Esophagus squamous epithelium (tissue), 4 donors: ENCODE measurements around the gene FMR1NB.

ENCODE experiments used
- CTCF ChIP-seq, 6 experiments: fragments of 450-650 bp in 4 of 6; fragments of 200-600 bp in 2 of 6; sonication (generic) in 2 of 6; IDR thresholded peaks; one replicate each; pipeline ENCODE4 v1.5.1; 2016 to 2019; ENCODE audit warnings: antibody characterized with exemption in 6 of 6, mild to moderate bottlenecking in 4 of 6, moderate library complexity in 4 of 6
- POLR2A ChIP-seq, 4 donors: fragments of 450-650 bp; IDR thresholded peaks; one replicate each; pipeline ENCODE4 v1.6.1; 2017; ENCODE audit warnings: antibody characterized with exemption in 4 of 4, mild to moderate bottlenecking in 4 of 4, moderate library complexity in 3 of 4

GRCh38 chrX:147945286-147945685 lies 35.9 kb upstream of the FMR1NB start:
- TF ChIP-seq POLR2A (IDR thresholded peaks at IDR 0.05) = no peak
- no peak for TF ChIP-seq CTCF (IDR thresholded peaks at IDR 0.05)
